ENCODE results near the gene PBX1.

GRCh38 chr1:164589961-164590507 is 31.1 kb downstream of the PBX1 start:
- no peak for TF ChIP-seq EZH2 (IDR thresholded peaks at IDR 0.05; ENCODE audit: insufficient read depth, poor library complexity, severe bottlenecking)
- no peak for TF ChIP-seq EZH2phosphoT487 (IDR thresholded peaks at IDR 0.05; ENCODE audit: insufficient read depth, low read depth)
